Measurements from ENCODE around the gene CLCN3.
"Not testable (repeated sequence)": the region's sequence is repeated elsewhere in the genome, so short reads cannot be mapped to it uniquely, and the experiment has no call there.

The CLCN3 gene

GRCh38 chr4:169655401-169655800 is 35.0 kb downstream of the CLCN3 start:
- no peak for FAIRE-seq
- DNase-seq (ENCODE audit: low spot score): no peak

GRCh38 chr4:169657470-169658107 is 37.2 kb downstream of the CLCN3 start:
- FAIRE-seq (no peak), DNase-seq (ENCODE audit: low spot score) (no peak)

GRCh38 chr4:169658196-169658595 is 37.8 kb downstream of the CLCN3 start:
- FAIRE-seq (no peak), DNase-seq (ENCODE audit: low spot score) (no peak)

GRCh38 chr4:169658975-169659715 is 38.8 kb downstream of the CLCN3 start:
- FAIRE-seq (no peak), DNase-seq (ENCODE audit: low spot score) (no peak)

- FAIRE-seq (peak; percentile 94), DNase-seq (ENCODE audit: low spot score) (peak; percentile 92)
These were observed 39.6 kb downstream of the CLCN3 start for GRCh38 chr4:169659716-169660670.

- no peak for FAIRE-seq
- DNase-seq (ENCODE audit: low spot score): no peak
These were observed 40.6 kb downstream of the CLCN3 start for GRCh38 chr4:169660929-169661328.

GRCh38 chr4:169661761-169662160 is 41.4 kb downstream of the CLCN3 start:
- no peak for FAIRE-seq
- DNase-seq (ENCODE audit: low spot score): no peak

GRCh38 chr4:169662206-169662605 is 41.8 kb downstream of the CLCN3 start:
- DNase-seq (ENCODE audit: low spot score) (no peak), FAIRE-seq (no peak)

GRCh38 chr4:169663402-169663801 is 43.0 kb downstream of the CLCN3 start:
- DNase-seq (ENCODE audit: low spot score): no peak
- FAIRE-seq: no peak

- DNase-seq (ENCODE audit: low spot score): no peak
- FAIRE-seq: no peak
These were observed 43.5 kb downstream of the CLCN3 start for GRCh38 chr4:169663831-169664230.

- no peak for FAIRE-seq
- no peak for DNase-seq (ENCODE audit: low spot score)
These were observed 44.2 kb downstream of the CLCN3 start for GRCh38 chr4:169664615-169665014.

- no peak for FAIRE-seq
- no peak for DNase-seq (ENCODE audit: low spot score)
These were observed 44.8 kb downstream of the CLCN3 start for GRCh38 chr4:169665046-169665737.

GRCh38 chr4:169668069-169668721 is 47.8 kb downstream of the CLCN3 start:
- FAIRE-seq: peak; percentile 63
- DNase-seq (ENCODE audit: low spot score): no peak

- FAIRE-seq: no peak
- DNase-seq (ENCODE audit: low spot score): no peak
These were observed 55.4 kb downstream of the CLCN3 start for GRCh38 chr4:169675825-169676224.

- DNase-seq (ENCODE audit: low spot score) (no peak), FAIRE-seq (no peak)
These were observed 56.9 kb downstream of the CLCN3 start for GRCh38 chr4:169677150-169677748.

- not testable (repeated sequence) for DNase-seq (ENCODE audit: low spot score); FAIRE-seq
These were observed 58.1 kb downstream of the CLCN3 start for GRCh38 chr4:169678486-169678885.

GRCh38 chr4:169678951-169679591 is 58.7 kb downstream of the CLCN3 start:
- not testable (repeated sequence) for FAIRE-seq; DNase-seq (ENCODE audit: low spot score)

GRCh38 chr4:169682372-169683047 is 62.1 kb downstream of the CLCN3 start:
- FAIRE-seq (no peak), DNase-seq (ENCODE audit: low spot score) (no peak)

GRCh38 chr4:169689681-169690080 is 69.3 kb downstream of the CLCN3 start:
- DNase-seq (ENCODE audit: low spot score) (no peak), FAIRE-seq (no peak)
